ENCODE data around the gene VTI1A.

GRCh38 chr10:112663234-112664125 lies 216.5 kb downstream of the VTI1A start:
- TF ChIP-seq CTCF (conservative IDR thresholded peaks at IDR 0.05; ENCODE audit: low read length) (no peak), EZH2phosphoT487 (IDR thresholded peaks at IDR 0.05; ENCODE audit: borderline replicate concordance) (no peak)

Data from Loucy (cell line).